ENCODE measurements around the gene PPARA.

Gene PPARA

DNA sequence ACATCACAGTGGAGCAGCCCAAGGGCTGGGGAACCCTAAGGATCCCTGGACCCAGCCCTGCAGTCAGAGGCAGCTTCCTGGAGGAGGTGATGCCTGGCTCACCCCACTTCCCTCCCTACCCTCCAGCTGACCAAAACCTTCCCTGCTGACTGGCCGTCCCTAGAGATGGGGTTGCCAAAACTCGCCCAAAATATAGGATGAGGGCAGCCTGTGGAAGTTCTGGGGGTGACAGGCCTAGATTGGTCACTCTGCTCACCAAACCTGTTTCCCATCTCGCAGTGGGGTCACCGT is 35.0 kb upstream of the PPARA start:
- 97% methylated on average over 4 of the region's 4 CpGs for WGBS (ENCODE audit: insufficient coverage)
- Histone ChIP-seq H3K36me3 (ENCODE audit: control insufficient read depth in 4 of 4, insufficient read depth in 4 of 4, low read length in 3 of 4) (peaks cover 0 to 25% (median 10%) of the 10 kb centered on the region in 4 experiments), H3K27ac (ENCODE audit: insufficient read depth in 1 of 2, low read depth in 1 of 2, low read length in 2 of 2, poor library complexity in 1 of 2, severe bottlenecking in 2 of 2) (no peak overlapping the region), H3K4me1 (ENCODE audit: control extremely low read depth in 1 of 4, control insufficient read depth in 4 of 4, insufficient read depth in 4 of 4, low read length in 3 of 4) (peaks cover 0 to 23% (median 15%) of the 10 kb centered on the region in 4 experiments), H3K4me3 (ENCODE audit: control insufficient read depth in 1 of 7, extremely low read depth in 1 of 7, insufficient read depth in 4 of 7, low read depth in 2 of 7, low read length in 6 of 7) (no peak overlapping the region), H3K9me3 (ENCODE audit: control extremely low read depth in 1 of 5, control insufficient read depth in 4 of 5, insufficient read depth in 2 of 5, low read depth in 1 of 5, low read length in 4 of 5) (no peaks in the 10 kb centered on the region), H3K27me3 (replicated peaks in 2 of 5; ENCODE audit: control insufficient read depth in 4 of 5, insufficient read depth in 5 of 5, low read length in 4 of 5) (no peaks in the 10 kb centered on the region)
- CTCF ChIA-PET = interaction anchor here (0.9 to 10.7 kb wide), 14 partner anchors 11 to 200 kb away, joined by 3 to 198 read pairs (median 4); no protein-coding TSS in a partner anchor
- POLR2A ChIA-PET = interaction anchor here (1.0 kb wide), 1 partner anchor 68 kb away, joined by 3 read pairs; no protein-coding TSS in a partner anchor
- DNase-seq = no peak

DNA sequence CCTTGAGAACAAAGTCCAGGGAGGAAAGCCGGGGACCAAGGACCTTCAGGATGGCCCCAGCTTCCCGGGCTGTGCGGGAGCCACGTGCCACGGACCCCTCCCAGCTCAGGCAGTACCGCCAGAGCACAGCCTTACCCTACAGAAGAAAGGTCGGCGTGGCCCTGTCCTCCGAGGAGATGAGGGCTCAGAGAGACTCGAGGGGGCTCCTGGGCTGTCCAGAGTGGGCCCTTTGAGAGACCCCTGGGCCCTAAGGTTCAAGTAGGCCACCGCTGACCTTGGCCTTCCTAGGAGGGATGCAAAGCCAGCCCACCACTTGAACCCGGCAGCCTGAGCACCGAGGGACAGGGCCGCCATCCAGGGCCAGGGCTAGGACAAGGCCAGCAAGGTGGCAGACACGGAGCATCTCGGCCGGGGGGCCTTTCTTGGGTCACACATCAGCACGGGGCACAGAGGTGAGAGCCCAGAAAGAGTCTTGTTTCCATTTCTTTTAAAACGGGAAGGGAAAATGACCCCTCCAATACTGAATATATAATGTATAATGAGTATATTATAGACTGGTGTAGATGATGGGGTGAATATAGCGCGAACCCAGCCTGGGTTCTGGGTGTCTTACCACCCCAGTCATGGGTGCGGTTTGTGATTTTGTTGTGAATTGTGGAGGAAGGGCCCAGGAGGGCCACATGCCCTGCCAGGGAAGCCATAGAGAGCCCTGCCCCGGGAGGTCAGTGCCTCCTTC is 34.4 kb upstream of the PPARA start:
- no peak overlapping the region for H3K27ac ChIP-seq (ENCODE audit: insufficient read depth in 1 of 2, low read depth in 1 of 2, low read length in 2 of 2, poor library complexity in 1 of 2, severe bottlenecking in 2 of 2)
- peaks cover 0 to 23% (median 15%) of the 10 kb centered on the region in 4 experiments for H3K4me1 ChIP-seq (ENCODE audit: control extremely low read depth in 1 of 4, control insufficient read depth in 4 of 4, insufficient read depth in 4 of 4, low read length in 3 of 4)
- POLR2A ChIA-PET = interaction anchor here (1.0 to 1.2 kb wide), 2 partner anchors 69 to 118 kb away, joined by 3 to 5 read pairs; no protein-coding TSS in a partner anchor
- CTCF ChIA-PET = interaction anchor here (0.9 to 10.7 kb wide), 23 partner anchors 9 to 207 kb away, joined by 3 to 198 read pairs (median 4); no protein-coding TSS in a partner anchor
- 88% methylated on average over 18 of the region's 23 CpGs for WGBS (ENCODE audit: insufficient coverage)
- H3K36me3 ChIP-seq (ENCODE audit: control insufficient read depth in 4 of 4, insufficient read depth in 4 of 4, low read length in 3 of 4) = peaks cover 0 to 19% (median 9%) of the 10 kb centered on the region in 4 experiments
- DNase-seq = no peak
- no peak overlapping the region for H3K4me3 ChIP-seq (ENCODE audit: control insufficient read depth in 1 of 7, extremely low read depth in 1 of 7, insufficient read depth in 4 of 7, low read depth in 2 of 7, low read length in 6 of 7)
- no peaks in the 10 kb centered on the region for H3K9me3 ChIP-seq (ENCODE audit: control extremely low read depth in 1 of 5, control insufficient read depth in 4 of 5, insufficient read depth in 2 of 5, low read depth in 1 of 5, low read length in 4 of 5)
- H3K27me3 ChIP-seq (replicated peaks in 2 of 5; ENCODE audit: control insufficient read depth in 4 of 5, insufficient read depth in 5 of 5, low read length in 4 of 5) = no peaks in the 10 kb centered on the region

DNA sequence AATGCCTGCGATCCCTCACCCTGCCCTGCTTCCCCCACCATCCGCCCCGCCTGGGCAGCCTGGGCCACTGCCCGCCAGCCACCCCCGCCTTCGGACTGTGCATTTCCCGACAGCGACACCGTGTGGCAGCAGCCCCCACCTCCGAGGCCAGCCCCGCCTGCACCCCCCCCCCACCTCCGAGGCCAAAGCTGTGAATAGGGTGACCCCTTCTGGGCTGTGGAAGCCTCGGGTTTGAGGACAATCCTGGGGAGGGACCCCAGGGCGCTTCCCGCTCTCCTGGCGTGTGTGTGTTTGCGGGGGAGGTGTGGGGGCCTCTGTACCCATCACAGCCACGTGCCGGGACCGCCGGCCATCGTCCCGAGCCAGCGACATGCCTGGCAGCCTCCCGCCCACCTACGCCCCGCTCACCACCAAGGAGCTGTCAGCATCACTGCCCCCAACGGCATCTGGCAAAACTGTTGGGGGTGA is 33.8 kb upstream of the PPARA start:
- no peaks in the 10 kb centered on the region for H3K9me3 ChIP-seq (ENCODE audit: control extremely low read depth in 1 of 5, control insufficient read depth in 4 of 5, insufficient read depth in 2 of 5, low read depth in 1 of 5, low read length in 4 of 5)
- H3K27ac ChIP-seq (ENCODE audit: insufficient read depth in 1 of 2, low read depth in 1 of 2, low read length in 2 of 2, poor library complexity in 1 of 2, severe bottlenecking in 2 of 2) = no peak overlapping the region
- H3K36me3 ChIP-seq (ENCODE audit: control insufficient read depth in 4 of 4, insufficient read depth in 4 of 4, low read length in 3 of 4) = peaks cover 0 to 16% (median 7%) of the 10 kb centered on the region in 4 experiments
- ChIA-PET CTCF (interaction anchor here (0.6 to 10.7 kb wide), 24 partner anchors 9 to 206 kb away, joined by 3 to 198 read pairs (median 4); no protein-coding TSS in a partner anchor), POLR2A (interaction anchor here (0.6 to 1.2 kb wide), 4 partner anchors 70 to 362 kb away, joined by 4 to 6 read pairs (median 4); no protein-coding TSS in a partner anchor)
- peak; percentile 79 to 90 (median 87) for DNase-seq
- H3K4me3 ChIP-seq (ENCODE audit: control insufficient read depth in 1 of 7, extremely low read depth in 1 of 7, insufficient read depth in 4 of 7, low read depth in 2 of 7, low read length in 6 of 7) = no peak overlapping the region
- H3K27me3 ChIP-seq (replicated peaks in 2 of 5; ENCODE audit: control insufficient read depth in 4 of 5, insufficient read depth in 5 of 5, low read length in 4 of 5) = no peaks in the 10 kb centered on the region
- WGBS (ENCODE audit: insufficient coverage) = 9% methylated on average over 28 of the region's 28 CpGs
- peaks cover 0 to 22% (median 14%) of the 10 kb centered on the region in 4 experiments for H3K4me1 ChIP-seq (ENCODE audit: control extremely low read depth in 1 of 4, control insufficient read depth in 4 of 4, insufficient read depth in 4 of 4, low read length in 3 of 4)

DNA sequence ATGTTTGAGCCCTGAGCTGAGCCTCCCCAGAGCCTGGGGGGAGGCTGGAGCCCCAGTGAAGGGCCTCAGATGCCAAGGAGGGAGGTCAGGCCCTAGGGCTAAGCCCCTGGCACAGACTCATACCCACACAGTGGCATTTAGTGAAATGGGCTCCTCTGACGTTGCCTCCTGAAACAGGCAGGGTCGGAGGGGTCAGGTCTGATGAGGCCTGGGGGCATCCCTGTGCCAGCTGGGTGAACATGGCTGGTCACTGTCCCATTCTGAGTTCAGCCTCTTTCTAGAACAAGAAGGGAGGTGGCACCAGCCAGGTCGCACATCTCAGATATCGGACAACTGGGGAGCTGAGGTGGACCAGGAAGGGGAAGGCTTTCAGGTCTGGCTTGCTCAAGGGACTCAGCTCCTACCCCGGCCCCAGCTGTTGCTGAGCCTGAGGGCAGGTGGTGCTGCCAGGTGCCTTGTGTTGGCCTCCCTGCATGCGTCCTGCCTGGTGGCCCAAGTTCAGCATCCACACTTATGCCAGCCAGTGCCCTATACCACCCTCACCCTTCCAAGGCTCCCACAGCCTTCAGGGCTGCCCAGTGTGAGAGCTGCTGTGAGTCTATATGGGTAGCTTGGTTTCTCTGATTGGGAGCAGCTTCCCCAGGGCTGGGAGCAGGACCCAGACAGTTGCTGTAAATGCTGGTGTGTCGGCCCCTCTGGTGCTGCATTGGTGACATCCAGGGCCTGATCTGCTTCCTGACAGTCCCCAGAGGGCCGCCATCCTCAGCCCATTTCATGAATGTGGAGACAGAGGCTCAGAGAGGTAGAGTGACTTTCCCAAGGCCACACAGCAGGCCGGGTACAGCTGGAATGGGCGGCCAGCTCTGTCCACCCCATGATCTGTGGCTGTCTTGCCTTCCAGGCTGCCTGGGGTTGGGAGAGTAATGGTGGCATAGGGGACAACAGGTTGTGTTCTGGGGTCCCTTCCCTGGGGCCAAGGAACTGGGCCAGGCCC is 32.8 kb upstream of the PPARA start:
- H3K27me3 ChIP-seq (replicated peaks in 2 of 5; ENCODE audit: control insufficient read depth in 4 of 5, insufficient read depth in 5 of 5, low read length in 4 of 5) = no peaks in the 10 kb centered on the region
- no peak overlapping the region for H3K27ac ChIP-seq (ENCODE audit: insufficient read depth in 1 of 2, low read depth in 1 of 2, low read length in 2 of 2, poor library complexity in 1 of 2, severe bottlenecking in 2 of 2)
- ChIA-PET POLR2A (interaction anchor here (0.6 to 1.2 kb wide), 3 partner anchors 111 to 361 kb away, joined by 4 to 6 read pairs (median 5); no protein-coding TSS in a partner anchor), CTCF (interaction anchor here (0.6 to 10.7 kb wide), 24 partner anchors 8 to 201 kb away, joined by 3 to 198 read pairs (median 4); no protein-coding TSS in a partner anchor)
- peaks cover 0 to 16% (median 15%) of the 10 kb centered on the region in 4 experiments for H3K4me1 ChIP-seq (ENCODE audit: control extremely low read depth in 1 of 4, control insufficient read depth in 4 of 4, insufficient read depth in 4 of 4, low read length in 3 of 4)
- peaks cover 0 to 11% (median 4%) of the 10 kb centered on the region in 4 experiments for H3K36me3 ChIP-seq (ENCODE audit: control insufficient read depth in 4 of 4, insufficient read depth in 4 of 4, low read length in 3 of 4)
- DNase-seq = no peak
- 96% methylated on average over 10 of the region's 10 CpGs for WGBS (ENCODE audit: insufficient coverage)
- no peaks in the 10 kb centered on the region for H3K9me3 ChIP-seq (ENCODE audit: control extremely low read depth in 1 of 5, control insufficient read depth in 4 of 5, insufficient read depth in 2 of 5, low read depth in 1 of 5, low read length in 4 of 5)
- no peak overlapping the region for H3K4me3 ChIP-seq (ENCODE audit: control insufficient read depth in 1 of 7, extremely low read depth in 1 of 7, insufficient read depth in 4 of 7, low read depth in 2 of 7, low read length in 6 of 7)

DNA sequence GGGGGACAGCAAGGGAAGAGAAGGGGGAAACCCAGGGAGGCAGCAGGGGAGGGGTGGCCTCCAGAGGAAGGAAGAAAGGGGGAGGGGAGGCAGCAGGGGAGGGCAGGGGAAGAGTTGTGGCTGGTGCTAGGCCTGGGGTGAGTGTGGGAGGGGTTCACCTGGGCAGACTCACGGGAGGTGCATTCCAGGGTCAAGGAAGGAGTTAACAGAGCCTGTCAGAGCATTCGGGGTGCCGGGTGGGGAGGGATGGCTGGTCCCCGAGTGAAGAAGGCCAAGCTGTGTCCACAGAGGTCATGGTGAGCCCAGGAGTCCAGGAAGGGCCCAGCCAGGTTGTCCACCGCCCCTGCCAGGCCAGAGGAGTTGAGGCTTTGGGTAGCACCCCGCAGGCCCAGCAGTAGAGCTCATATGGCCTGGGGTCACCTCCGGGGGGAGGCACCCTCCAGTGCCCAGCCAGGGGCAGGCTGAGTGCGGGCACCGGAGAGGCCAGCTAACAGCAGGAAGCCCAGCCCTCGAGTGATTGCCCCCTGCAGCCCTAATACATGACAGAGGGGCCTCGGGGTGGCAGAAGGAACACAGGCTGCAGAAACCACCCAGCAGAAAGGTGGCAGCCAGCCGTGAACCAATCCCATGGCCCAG is 31.1 kb upstream of the PPARA start:
- peak in 1 of 3 donors; percentile 21 for DNase-seq
- no peaks in the 10 kb centered on the region for H3K27me3 ChIP-seq (replicated peaks in 2 of 5; ENCODE audit: control insufficient read depth in 4 of 5, insufficient read depth in 5 of 5, low read length in 4 of 5)
- no peak overlapping the region for H3K4me3 ChIP-seq (ENCODE audit: control insufficient read depth in 1 of 7, extremely low read depth in 1 of 7, insufficient read depth in 4 of 7, low read depth in 2 of 7, low read length in 6 of 7)
- POLR2A ChIA-PET = interaction anchor here (0.7 kb wide), 1 partner anchor 123 kb away, joined by 3 read pairs; no protein-coding TSS in a partner anchor
- CTCF ChIA-PET = interaction anchor here (1.3 to 10.7 kb wide), 8 partner anchors 106 to 473 kb away, joined by 3 to 198 read pairs (median 4); no protein-coding TSS in a partner anchor
- no peaks in the 10 kb centered on the region for H3K9me3 ChIP-seq (ENCODE audit: control extremely low read depth in 1 of 5, control insufficient read depth in 4 of 5, insufficient read depth in 2 of 5, low read depth in 1 of 5, low read length in 4 of 5)
- no peak overlapping the region for H3K27ac ChIP-seq (ENCODE audit: insufficient read depth in 1 of 2, low read depth in 1 of 2, low read length in 2 of 2, poor library complexity in 1 of 2, severe bottlenecking in 2 of 2)
- WGBS (ENCODE audit: insufficient coverage) = 57% methylated on average over 12 of the region's 12 CpGs
- H3K4me1 ChIP-seq (ENCODE audit: control extremely low read depth in 1 of 4, control insufficient read depth in 4 of 4, insufficient read depth in 4 of 4, low read length in 3 of 4) = peaks cover 0 to 24% (median 21%) of the 10 kb centered on the region in 4 experiments
- no peaks in the 10 kb centered on the region for H3K36me3 ChIP-seq (ENCODE audit: control insufficient read depth in 4 of 4, insufficient read depth in 4 of 4, low read length in 3 of 4)

DNA sequence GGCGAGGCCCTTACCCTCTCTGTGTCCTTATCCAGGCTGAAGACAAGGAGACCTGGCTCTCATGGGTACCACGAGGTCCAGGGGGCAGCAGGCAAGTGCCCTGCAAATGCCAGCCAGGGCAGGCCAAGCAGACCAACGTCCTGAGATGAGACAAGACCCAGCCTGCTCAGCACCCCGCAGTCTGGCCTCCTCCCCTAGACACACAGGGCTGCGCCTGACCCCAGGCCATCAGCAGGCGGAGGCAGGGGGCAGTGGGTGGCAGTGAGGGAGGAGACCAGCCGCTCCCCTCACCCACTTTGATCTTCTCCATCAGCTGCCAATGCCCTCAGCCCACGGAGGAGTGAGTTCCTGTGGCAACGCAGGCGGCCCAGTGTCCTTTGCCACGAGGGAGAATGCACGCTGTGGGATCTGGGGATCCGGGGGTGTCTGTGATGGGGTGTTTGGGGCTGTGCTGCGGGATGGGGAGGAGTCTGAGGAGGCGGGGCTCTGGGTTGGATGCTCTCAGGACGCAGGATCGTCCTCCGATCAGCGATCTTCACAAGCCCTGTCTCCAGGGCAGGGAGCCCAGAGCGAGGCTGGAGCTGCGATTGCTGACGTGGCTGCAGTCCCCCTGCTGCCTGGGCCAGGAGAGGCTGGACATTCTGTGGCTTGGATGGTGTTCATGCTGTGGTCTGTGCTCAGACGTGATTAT is 30.5 kb upstream of the PPARA start:
- POLR2A ChIA-PET = no interaction called here
- 80% methylated on average over 16 of the region's 23 CpGs for WGBS (ENCODE audit: insufficient coverage)
- CTCF ChIA-PET = interaction anchor here (1.0 to 10.7 kb wide), 9 partner anchors 107 to 474 kb away, joined by 3 to 198 read pairs (median 4); no protein-coding TSS in a partner anchor
- Histone ChIP-seq H3K27me3 (replicated peaks in 2 of 5; ENCODE audit: control insufficient read depth in 4 of 5, insufficient read depth in 5 of 5, low read length in 4 of 5) (no peaks in the 10 kb centered on the region), H3K9me3 (ENCODE audit: control extremely low read depth in 1 of 5, control insufficient read depth in 4 of 5, insufficient read depth in 2 of 5, low read depth in 1 of 5, low read length in 4 of 5) (no peaks in the 10 kb centered on the region), H3K4me3 (ENCODE audit: control insufficient read depth in 1 of 7, extremely low read depth in 1 of 7, insufficient read depth in 4 of 7, low read depth in 2 of 7, low read length in 6 of 7) (no peak overlapping the region), H3K27ac (ENCODE audit: insufficient read depth in 1 of 2, low read depth in 1 of 2, low read length in 2 of 2, poor library complexity in 1 of 2, severe bottlenecking in 2 of 2) (no peak overlapping the region), H3K36me3 (ENCODE audit: control insufficient read depth in 4 of 4, insufficient read depth in 4 of 4, low read length in 3 of 4) (no peaks in the 10 kb centered on the region), H3K4me1 (ENCODE audit: control extremely low read depth in 1 of 4, control insufficient read depth in 4 of 4, insufficient read depth in 4 of 4, low read length in 3 of 4) (peaks cover 0 to 24% (median 21%) of the 10 kb centered on the region in 4 experiments)
- DNase-seq = no peak

Measured in common myeloid progenitor, CD34-positive (primary cell).